A549 treated with DMSO at 1 μM for 4 hours (cell line): ENCODE data around the gene TEX36. TPM values are rescaled to one million over a fixed set of nuclear protein-coding genes. Genes with fewer than 3 reads are reported as not detected.

ENCODE experiments used
- total RNA-seq: library from RNA; stranded (reverse); fragments of 200-300 nt; extraction: Qiagen RNA extraction; gene quantifications from 5 replicates; pipeline ENCODE4 v1.2.3, GENCODE V29; 2022; ENCODE audit warnings: low read depth

TEX36 gene
- total RNA-seq: not detected in 5 replicates

GRCh38 chr10:125683063-125683462, at the start of gene TEX36:
Gene TEX36 (minus strand): TSS chr10:125683163. CDS start chr10:125682989, 174 bp downstream.

DNA sequence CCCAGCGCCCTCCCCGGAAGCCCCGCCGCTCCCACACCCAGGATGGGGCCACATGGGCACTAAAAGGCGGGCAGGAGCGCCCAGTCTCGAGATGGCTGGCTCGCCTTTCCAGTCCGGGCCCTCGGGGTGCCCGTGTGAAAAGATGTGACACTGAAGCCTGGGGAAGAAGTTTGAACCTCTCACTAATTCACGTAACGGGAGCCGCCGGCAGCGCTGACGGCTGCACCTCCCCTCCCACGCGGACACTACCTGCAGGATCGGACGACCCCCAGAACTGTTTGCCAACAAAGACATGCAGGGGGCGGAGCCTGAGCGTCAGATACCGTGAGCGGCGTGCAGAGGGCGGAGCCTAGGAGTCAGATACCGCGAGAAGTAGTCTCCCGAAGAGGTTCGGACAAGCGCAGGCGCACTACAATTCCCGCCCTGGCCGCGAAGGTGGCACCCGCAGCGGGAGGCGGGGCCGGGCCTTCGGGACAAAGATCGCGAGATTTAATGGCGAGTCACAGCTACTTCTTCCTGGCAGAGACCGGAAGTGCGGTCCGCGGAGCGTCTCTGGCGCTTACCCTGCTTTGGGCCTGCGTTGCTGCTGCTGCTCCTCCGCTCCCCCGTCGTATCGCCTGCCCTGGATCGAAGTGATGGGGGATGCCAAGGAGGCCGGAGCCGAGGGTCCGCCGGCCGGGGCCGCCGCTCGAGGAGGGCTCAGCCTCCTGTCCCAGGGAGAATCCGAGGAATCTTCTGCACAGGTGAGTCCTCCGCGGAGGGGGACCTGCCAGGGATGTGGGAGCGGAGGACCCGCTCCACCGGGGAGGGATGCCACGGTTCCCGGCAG, 36.4 kb upstream of the TEX36 start, which contains the start of gene EDRF1:
Gene EDRF1 (plus strand): TSS at position 537 of the 829 bp plus-strand sequence. CDS start 99 bp downstream, at position 636.

Other genes starting within 250 kb of the TEX36 start
- gene EDRF1, start 36.5 kb upstream of the TEX36 start, total RNA-seq: 14.3 to 20.3 TPM (median 19.8 TPM) in 5 replicates
- 0.03 TPM in 1 of 5 replicates, not detected in the others for gene MMP21, start 92.7 kb upstream of the TEX36 start, total RNA-seq
- 60.4 to 67.0 TPM (median 61.7 TPM) in 5 replicates for gene UROS, start 140.1 kb upstream of the TEX36 start, total RNA-seq
- gene BCCIP, start 140.4 kb upstream of the TEX36 start, total RNA-seq: 120 to 145 TPM (median 128 TPM) in 5 replicates
- gene DHX32, start 198.1 kb upstream of the TEX36 start, total RNA-seq: 39.7 to 51.2 TPM (median 49.9 TPM) in 5 replicates
- 2.9 to 5.7 TPM (median 4.2 TPM) in 5 replicates for gene FANK1, start 213.4 kb upstream of the TEX36 start, total RNA-seq